A673 (cell line): ENCODE measurements around the gene FBLIM1.

Experiments used
- EZH2 ChIP-seq: fragments of 200-600 bp; sonication (generic); IDR thresholded peaks from 2 replicates; pipeline ENCODE4 v1.6.1; 2017; ENCODE audit warnings: borderline replicate concordance, low read depth, mild to moderate bottlenecking, mixed read lengths, antibody characterized with exemption, low read length; ENCODE audit not compliant: poor library complexity, severe bottlenecking
- TF ChIP-seq, protein P1 (sequence below): fragments of 300-800, 200-600 bp; sonication (generic); conservative IDR thresholded peaks from 2 replicates; pipeline ENCODE4 v1.5.1; 2017; ENCODE audit warnings: low read depth, mild to moderate bottlenecking, antibody characterized with exemption, low read length, moderate library complexity, mixed read lengths

DNA sequence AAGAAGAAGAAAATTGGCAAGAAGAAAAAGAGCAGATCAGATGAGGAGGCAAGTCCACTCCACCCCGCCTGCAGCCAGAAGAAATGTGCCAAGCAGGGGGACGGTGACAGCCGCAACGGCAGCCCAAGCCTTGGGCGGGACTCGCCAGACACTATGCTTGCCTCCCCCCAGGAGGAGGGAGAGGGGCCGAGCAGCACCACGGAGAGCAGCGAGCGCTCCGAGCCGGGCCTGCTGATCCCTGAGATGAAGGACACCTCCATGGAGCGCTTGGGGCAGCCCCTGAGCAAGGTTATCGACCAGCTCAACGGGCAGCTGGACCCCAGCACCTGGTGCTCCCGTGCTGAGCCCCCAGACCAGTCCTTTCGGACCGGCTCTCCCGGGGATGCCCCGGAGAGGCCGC is 31.6 kb upstream of the FBLIM1 start:
- TF ChIP-seq, protein P1, sequence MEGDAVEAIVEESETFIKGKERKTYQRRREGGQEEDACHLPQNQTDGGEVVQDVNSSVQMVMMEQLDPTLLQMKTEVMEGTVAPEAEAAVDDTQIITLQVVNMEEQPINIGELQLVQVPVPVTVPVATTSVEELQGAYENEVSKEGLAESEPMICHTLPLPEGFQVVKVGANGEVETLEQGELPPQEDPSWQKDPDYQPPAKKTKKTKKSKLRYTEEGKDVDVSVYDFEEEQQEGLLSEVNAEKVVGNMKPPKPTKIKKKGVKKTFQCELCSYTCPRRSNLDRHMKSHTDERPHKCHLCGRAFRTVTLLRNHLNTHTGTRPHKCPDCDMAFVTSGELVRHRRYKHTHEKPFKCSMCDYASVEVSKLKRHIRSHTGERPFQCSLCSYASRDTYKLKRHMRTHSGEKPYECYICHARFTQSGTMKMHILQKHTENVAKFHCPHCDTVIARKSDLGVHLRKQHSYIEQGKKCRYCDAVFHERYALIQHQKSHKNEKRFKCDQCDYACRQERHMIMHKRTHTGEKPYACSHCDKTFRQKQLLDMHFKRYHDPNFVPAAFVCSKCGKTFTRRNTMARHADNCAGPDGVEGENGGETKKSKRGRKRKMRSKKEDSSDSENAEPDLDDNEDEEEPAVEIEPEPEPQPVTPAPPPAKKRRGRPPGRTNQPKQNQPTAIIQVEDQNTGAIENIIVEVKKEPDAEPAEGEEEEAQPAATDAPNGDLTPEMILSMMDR, result no peak
- no peak for TF ChIP-seq EZH2
